ENCODE data around the gene ABLIM1.

- TF ChIP-seq CTCF (IDR thresholded peaks at IDR 0.05) (no peak), POLR2A (IDR thresholded peaks at IDR 0.05) (no peak)
Observed at GRCh38 chr10:114623155-114623554, 34.9 kb downstream of the ABLIM1 start.
